ENCODE results near the gene TOP2A.
A peak's percentile ranks its signal among the peaks of the same experiment; 100 is the strongest.

The TOP2A gene

DNA sequence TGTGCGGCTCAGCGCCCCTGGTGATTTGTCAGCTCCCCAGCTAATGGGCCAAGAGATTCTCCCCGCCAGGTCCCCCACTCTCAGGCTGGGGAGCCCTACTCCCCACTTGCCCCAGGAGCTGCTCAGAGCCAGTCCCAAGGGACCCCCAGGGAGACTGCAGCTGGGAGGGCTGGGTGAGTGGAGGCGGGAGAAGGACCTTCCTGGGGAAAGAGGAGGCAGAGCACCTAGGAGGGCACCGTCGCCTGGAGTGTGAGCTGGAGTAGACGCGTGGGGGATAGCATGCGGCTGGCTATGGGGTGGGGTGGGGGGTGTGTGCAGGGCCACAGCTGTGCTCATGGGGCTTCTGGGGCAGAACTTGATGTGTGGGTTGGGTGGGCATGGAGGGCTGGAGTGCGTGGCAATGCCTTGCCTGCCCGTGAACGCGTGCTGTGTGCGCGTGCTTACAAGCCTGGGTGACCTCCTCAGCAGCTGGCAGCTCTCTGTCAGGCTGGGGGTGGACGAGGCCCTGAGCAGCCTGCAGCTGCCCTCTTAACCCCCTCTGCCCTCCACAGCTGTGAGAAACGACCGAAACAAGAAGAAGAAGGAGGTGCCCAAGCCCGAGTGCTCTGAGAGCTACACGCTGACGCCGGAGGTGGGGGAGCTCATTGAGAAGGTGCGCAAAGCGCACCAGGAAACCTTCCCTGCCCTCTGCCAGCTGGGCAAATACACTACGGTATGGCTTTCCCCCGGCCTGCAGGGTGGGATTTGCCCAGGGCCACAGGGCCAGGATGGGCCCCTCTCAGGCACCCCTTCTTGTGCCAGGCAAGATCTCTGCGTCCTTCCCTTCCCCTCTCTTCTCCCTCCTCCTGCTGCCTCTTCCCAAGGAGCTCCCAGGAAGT lies 66.1 kb downstream of the TOP2A start:
- TF ChIP-seq, protein P1, sequence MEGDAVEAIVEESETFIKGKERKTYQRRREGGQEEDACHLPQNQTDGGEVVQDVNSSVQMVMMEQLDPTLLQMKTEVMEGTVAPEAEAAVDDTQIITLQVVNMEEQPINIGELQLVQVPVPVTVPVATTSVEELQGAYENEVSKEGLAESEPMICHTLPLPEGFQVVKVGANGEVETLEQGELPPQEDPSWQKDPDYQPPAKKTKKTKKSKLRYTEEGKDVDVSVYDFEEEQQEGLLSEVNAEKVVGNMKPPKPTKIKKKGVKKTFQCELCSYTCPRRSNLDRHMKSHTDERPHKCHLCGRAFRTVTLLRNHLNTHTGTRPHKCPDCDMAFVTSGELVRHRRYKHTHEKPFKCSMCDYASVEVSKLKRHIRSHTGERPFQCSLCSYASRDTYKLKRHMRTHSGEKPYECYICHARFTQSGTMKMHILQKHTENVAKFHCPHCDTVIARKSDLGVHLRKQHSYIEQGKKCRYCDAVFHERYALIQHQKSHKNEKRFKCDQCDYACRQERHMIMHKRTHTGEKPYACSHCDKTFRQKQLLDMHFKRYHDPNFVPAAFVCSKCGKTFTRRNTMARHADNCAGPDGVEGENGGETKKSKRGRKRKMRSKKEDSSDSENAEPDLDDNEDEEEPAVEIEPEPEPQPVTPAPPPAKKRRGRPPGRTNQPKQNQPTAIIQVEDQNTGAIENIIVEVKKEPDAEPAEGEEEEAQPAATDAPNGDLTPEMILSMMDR (IDR thresholded peaks at IDR 0.05; ENCODE audit: low read length, missing control alignments): no peak
- no peak overlapping the region for H3K4me3 ChIP-seq (replicated peaks; ENCODE audit: low read depth, low read length)
- no peak for DNase-seq (ENCODE audit: low read depth)

DNA sequence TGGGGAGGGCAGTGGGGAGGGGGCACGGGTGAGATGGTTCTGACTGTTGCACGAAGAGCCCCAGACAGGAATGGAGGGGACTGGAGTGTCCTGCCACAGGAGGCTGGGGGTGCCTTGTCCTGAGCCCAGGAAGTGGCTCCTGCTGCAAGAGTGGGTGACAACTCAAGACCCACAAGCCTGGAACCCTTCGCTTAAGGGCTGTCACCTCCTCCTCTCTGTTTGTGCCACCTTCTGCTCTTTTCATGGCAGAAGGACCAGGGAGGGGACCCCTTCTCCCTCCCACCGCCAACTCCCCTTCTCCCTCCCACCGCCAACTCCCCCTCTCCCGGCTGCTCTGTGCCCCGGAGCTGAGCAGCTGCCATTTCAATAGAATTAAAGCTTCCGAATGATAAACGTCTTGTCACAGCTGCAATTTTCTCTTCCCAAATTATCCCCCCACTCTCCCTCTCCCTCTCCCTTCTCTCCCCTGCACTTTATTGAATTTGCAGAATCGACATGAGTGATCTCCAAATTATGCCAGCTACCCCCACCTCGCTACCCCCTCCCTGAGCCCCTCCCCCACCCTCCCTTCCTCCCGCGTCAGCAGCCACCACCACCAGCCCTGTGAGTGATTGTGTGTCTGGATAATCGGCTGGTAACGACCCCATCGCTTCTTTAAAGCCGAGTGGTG lies 66.9 kb downstream of the TOP2A start:
- no peak overlapping the region for H3K4me3 ChIP-seq (replicated peaks; ENCODE audit: low read depth, low read length)
- TF ChIP-seq, protein P1 (IDR thresholded peaks at IDR 0.05; ENCODE audit: low read length, missing control alignments): no peak
- no peak for DNase-seq (ENCODE audit: low read depth)

DNA sequence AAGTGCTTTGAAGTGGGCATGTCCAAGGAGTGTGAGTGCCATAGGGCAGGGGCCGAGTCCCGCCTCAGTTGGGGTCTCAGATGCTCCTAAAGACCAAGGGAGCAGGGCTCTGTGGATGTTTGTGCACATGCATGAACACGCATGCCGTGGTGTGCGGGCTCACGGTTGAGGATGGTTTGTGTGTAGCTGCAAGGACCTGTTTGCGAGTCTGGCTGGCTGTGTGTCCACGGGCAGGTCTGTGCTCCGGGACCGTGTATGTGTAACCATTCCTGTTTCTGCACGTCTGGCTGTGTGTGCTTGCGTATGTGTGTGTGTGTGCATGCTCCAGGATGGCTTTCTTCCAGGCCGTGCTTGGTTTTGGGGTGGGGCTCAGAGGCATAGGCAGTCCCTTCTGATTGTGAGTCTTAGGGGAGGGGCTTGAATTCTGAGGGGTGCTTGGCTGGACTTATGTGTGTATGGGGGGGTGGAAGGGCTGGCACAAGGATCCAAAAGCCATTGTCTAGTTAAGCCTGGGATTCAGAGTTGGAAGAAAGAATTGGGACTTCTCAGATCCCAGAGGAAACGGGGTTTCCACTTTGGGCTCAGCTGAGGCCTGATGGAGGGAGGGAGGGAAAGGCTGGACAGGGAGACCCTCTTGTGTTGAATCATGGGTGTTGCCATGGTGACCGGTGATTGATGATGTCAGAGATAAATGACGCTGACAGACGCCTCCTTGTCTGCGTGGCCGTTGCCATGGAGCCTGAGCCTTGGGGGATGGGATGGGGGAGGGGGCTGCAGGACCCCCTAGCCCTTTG lies 67.6 kb downstream of the TOP2A start:
- TF ChIP-seq, protein P1 (IDR thresholded peaks at IDR 0.05; ENCODE audit: low read length, missing control alignments): no peak
- no peak overlapping the region for H3K4me3 ChIP-seq (replicated peaks; ENCODE audit: low read depth, low read length)
- peak; percentile 69 for DNase-seq (ENCODE audit: low read depth)

DNA sequence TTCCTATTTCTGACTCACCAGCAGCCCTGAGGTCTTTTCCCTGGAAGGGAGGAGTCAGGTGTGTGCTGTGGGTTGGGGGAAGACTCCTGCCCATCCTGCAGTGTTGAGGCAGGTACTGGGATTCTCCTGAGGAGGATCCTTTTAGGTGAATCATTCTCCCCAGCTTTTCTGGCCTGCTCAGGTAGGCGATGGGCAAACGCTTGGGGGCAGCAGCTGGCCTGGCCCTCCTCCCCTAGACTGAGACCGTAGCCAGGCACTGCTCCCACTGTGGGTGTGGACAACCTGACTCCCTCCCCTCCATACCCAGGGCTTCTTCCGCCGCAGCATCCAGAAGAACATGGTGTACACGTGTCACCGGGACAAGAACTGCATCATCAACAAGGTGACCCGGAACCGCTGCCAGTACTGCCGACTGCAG lies 68.2 kb downstream of the TOP2A start:
- TF ChIP-seq, protein P1 (IDR thresholded peaks at IDR 0.05; ENCODE audit: low read length, missing control alignments): no peak
- no peak for DNase-seq (ENCODE audit: low read depth)
- H3K4me3 ChIP-seq (replicated peaks; ENCODE audit: low read depth, low read length): no peak overlapping the region

DNA sequence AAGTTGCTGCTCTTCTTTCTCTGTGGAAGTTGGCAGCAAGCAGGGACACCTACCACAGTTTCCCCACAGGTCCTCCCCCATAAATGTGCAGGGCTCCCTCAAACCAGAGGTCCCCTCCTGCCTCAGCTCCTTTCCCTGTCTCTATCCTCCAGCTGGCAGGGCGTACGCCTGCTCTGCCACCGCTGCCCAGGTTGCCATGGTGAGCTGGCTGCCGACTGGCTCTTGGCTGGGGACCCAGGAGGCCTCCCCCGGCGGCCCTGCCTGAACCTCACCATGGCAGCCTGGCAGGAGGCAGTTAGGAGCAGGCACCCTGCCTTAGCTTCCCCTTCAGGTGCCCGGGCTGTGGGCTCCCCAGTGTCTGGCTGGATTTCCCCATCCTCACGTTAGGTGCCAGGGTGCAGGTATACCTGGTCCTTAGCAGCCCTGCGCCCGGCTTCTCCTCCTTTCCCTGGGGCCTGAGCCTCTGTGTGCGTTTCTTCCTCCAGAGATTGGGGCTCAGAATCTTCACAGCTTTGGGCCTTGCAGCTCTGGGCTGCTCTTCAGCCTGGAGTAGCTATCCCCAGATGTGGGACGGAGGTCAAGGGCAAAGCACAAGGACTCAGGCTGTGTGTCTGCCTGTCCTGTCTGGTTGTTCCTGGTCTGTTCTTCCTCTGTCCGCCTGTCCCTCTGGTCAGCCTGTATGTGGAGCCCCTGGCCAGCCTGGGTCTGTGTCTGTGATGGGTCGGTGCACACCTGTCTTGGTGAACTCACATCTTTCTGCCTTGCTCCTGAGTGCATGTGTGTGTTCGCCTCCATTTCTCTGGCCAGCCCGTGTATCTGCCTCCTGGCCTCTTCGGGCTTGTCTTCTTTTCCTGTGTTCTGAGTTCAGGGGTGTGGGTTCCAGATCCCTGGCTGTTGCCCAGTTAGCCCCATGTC lies 68.9 kb downstream of the TOP2A start:
- no peak overlapping the region for H3K4me3 ChIP-seq (replicated peaks; ENCODE audit: low read depth, low read length)
- no peak for DNase-seq (ENCODE audit: low read depth)
- TF ChIP-seq, protein P1 (IDR thresholded peaks at IDR 0.05; ENCODE audit: low read length, missing control alignments): no peak

DNA sequence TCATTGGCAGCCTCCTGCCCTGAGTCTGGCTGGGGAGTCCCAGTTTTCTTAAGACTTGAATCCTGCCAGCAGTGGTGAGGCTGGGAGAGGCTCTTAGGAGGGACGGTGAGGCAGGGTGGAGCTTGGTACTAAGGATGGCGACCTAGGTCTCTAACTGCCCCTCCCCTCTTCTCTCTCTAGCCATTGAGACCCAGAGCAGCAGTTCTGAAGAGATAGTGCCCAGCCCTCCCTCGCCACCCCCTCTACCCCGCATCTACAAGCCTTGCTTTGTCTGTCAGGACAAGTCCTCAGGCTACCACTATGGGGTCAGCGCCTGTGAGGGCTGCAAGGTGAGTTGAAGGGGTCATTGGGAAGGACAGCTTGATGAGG lies 69.6 kb downstream of the TOP2A start:
- peak overlapping the region; percentile 19 for H3K4me3 ChIP-seq (replicated peaks; ENCODE audit: low read depth, low read length)

More for the DNA sequence above, 69.6 kb downstream of the TOP2A start:
- DNase-seq (ENCODE audit: low read depth): no peak
- TF ChIP-seq, protein P1 (IDR thresholded peaks at IDR 0.05; ENCODE audit: low read length, missing control alignments): no peak
